IgD-negative memory B cell (primary cell): Measurements from ENCODE around the gene PUS10. TPM values are rescaled to one million over a fixed set of nuclear protein-coding genes. Genes with fewer than 3 reads are reported as not detected.

Experiments
- H3K27ac Mint-ChIP-seq, 3 donors: one replicate each; pipeline ENCODE4 v1.8.0; 2020 to 2022; ENCODE audit warnings: mild to moderate bottlenecking in 3 of 3, mixed read lengths in 3 of 3, moderate library complexity in 1 of 3
- H3K27me3 Mint-ChIP-seq: one replicate; pipeline ENCODE4 v1.8.0; 2021; ENCODE audit warnings: mixed read lengths
- H3K36me3 Mint-ChIP-seq: one replicate; pipeline ENCODE4 v1.8.0; 2020; ENCODE audit warnings: mild to moderate bottlenecking, mixed read lengths
- H3K4me1 Mint-ChIP-seq, 3 donors: one replicate each; pipeline ENCODE4 v1.8.0; 2020 to 2022; ENCODE audit warnings: mixed read lengths in 3 of 3, mild to moderate bottlenecking in 1 of 3
- H3K4me3 Mint-ChIP-seq, 4 donors: one replicate each; pipeline ENCODE4 v1.8.0; 2020 to 2022; ENCODE audit warnings: mild to moderate bottlenecking in 4 of 4, mixed read lengths in 4 of 4, moderate library complexity in 3 of 4
- H3K9me3 Mint-ChIP-seq, 3 donors: one replicate each; pipeline ENCODE4 v1.8.0; 2020 to 2021; ENCODE audit warnings: mixed read lengths in 3 of 3, mild to moderate bottlenecking in 1 of 3
- polyA plus RNA-seq: library from polyadenylated mRNA; unstranded; fragments of 300-500 nt; fragmentation: Illumina TruSeq; gene quantifications from one replicate; pipeline ENCODE4 v1.2.3, GENCODE V29; 2021

PUS10 gene
- polyA plus RNA-seq, 1 donor from 2014 or later, result 6.8 TPM

DNA sequence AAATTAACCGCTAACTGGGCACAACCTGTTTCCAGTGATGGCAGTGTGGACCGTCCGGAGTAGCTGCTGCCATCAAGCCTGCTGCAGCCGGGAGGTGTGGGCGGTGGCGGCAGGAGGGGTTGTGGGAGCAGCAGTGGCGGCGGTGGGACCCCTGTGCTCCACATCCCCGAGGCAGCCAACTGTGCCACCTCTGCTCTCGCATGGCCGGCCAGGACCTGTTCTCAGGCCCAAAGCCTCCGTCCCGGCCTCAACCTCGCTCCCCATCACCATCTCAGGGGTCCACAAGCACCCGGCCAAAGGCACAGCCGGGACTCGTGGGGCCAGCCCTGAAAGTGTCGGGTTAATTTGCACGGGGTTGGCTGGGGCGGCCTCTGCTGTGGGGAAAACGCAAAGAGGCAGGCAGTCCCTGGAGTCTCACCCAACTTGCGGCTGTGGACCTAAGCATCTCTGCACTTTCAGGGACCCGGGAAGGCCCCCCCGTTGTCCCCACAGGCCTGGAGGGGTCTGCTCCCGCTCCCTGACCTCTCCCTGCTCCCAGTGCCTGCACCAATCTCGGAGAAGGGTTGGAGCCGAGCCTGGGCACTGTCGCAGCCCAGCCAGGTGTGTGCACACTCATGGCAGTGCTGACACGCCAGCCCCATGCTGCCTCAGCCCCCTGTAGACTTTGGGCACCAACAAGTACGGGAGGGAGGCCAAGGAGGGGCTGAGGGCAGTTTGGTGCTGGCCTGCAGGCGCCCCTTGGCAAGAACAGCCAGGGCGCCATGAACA is 45.0 kb downstream of the PUS10 start:
- H3K27ac Mint-ChIP-seq, result peak overlapping the region; percentile 90 to 94 (median 93)
- no peaks in the 10 kb centered on the region for H3K9me3 Mint-ChIP-seq
- no peaks in the 10 kb centered on the region for H3K27me3 Mint-ChIP-seq
- H3K4me3 Mint-ChIP-seq, result peak overlapping the region; percentile 71 to 87 (median 80)
- peaks cover 45 to 59% (median 51%) of the 10 kb centered on the region in 3 donors for H3K4me1 Mint-ChIP-seq
- H3K36me3 Mint-ChIP-seq, result no peaks in the 10 kb centered on the region

DNA sequence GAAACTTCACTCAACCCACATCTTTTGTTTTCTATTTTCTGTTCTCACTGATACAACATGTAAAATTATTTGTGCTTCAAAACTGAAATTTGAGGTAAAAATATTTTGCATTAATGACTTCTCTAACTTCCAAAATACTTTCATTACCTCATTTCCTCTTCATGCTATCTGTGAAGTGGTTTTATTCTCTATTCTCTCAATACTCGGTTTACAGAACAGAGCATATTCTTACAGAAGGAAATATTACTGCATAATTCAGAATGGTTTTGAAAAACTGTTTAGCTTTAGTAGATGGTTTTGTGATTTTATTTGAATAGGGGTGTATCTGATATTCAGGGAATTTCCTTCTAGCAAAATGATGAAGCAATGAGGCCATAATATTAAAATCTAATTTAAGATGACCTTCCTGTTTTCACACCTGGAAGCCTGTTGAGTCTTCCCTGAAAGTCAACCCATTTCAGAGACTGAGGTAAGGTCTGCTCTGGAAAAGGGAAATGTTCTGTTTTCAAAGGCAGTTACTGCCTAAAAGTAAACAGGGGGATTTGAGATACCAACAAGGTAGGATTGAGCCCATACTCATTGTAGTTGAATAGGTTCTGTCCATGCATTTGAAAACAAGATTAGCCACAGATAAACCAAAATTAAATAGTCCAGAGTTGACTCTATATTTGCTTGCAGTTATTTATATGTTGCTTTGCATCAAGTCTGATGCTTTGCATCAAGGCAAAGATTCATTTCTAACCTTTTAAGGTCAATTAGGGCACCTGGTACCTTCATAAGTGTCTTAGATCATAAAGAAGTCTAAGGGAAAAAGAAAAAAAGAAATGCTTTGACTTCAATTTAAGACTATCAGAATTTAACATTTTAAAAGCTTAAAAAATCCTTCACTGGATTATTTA is 51.3 kb downstream of the PUS10 start:
- H3K27me3 Mint-ChIP-seq, result peaks cover 2% of the 10 kb centered on the region
- H3K4me1 Mint-ChIP-seq, result peaks cover 43 to 55% (median 47%) of the 10 kb centered on the region in 3 donors
- peaks cover 6% of the 10 kb centered on the region for H3K36me3 Mint-ChIP-seq
- peak overlapping the region; percentile 28 to 93 (median 82) for H3K27ac Mint-ChIP-seq
- peaks cover 0 to 5% (median 0%) of the 10 kb centered on the region in 3 donors for H3K9me3 Mint-ChIP-seq
- peak overlapping the region; percentile 77 to 94 (median 86) for H3K4me3 Mint-ChIP-seq

DNA sequence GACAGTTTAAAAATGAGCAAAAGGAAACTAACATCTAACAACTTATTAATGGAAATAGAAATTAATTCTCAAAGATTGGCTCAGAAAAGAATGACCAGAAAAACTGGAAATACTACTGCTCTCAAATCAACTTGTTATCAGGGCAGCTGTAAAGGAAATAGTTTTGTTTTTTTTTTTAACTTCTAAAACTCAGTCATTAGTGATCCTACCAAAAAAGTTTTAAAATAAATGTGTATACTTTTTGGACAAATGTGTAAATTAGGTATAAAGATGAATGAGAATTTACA is 52.6 kb downstream of the PUS10 start:
- Mint-ChIP-seq H3K27ac (peak overlapping the region in 2 of 3 donors; percentile 56 to 76), H3K4me1 (peaks cover 37 to 49% (median 41%) of the 10 kb centered on the region in 3 donors), H3K9me3 (peaks cover 0 to 5% (median 0%) of the 10 kb centered on the region in 3 donors), H3K27me3 (peaks cover 2% of the 10 kb centered on the region), H3K4me3 (peak overlapping the region in 3 of 4 donors; percentile 22 to 54 (median 47)), H3K36me3 (peaks cover 7% of the 10 kb centered on the region)

DNA sequence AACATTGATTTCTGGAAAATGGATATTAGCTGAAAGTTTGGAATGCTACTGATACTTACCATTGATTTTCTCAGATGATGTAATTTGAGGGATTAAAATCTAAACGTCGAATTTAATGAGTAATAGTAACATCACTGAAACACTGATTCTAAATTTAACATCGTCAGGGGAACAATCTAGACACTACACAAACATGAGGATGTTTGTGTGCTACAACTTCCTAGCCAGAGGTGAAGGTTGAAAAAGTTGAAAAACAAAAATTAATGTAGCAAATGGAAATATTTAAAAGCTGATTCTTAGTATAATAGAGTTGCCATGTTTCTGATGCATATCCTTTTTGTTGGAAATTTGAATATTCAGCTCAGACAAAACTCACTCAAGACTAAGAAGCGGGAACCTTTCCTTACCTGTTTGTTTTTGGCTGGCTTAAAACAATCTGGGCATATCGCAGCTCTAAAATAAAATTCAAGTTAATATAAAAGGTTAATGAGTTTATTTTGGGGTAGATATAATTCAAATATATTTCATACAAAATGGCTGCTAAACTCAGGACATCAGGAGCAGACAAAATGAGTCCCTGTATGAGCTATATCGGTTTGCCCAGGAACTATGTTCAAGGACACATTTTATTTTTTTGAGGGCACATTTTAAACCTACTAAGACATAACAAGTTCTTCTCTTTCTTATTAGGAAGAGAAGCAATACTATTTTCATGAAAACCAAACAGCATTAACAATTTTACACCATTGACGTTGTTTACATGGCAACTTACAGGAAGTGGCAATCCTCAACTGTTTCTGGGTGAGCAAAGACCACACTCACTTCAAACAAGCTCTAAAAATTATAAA is 53.2 kb downstream of the PUS10 start:
- peak overlapping the region in 3 of 4 donors; percentile 22 to 54 (median 47) for H3K4me3 Mint-ChIP-seq
- peaks cover 2% of the 10 kb centered on the region for H3K27me3 Mint-ChIP-seq

DNA sequence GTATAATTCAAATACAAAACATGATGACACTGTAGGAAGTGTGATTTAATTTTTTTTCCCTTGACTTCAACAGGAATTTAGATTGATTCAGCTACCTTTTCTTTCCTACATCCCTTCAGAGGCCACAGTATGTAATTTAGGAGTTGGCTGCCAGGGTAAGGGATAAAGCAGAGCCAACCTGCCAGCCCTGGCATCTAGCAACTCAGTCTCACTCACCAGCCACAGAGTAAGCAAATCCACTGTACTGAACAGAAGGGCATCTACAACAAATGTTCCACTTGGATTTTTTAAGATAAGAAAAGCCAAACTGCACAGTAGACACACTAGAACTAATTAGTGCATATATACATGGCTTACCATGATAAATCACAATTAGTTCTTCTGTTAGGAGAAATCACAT is 54.9 kb downstream of the PUS10 start:
- Mint-ChIP-seq H3K27me3 (peaks cover 2% of the 10 kb centered on the region), H3K9me3 (peaks cover 0 to 5% (median 0%) of the 10 kb centered on the region in 3 donors), H3K4me3 (no peak overlapping the region), H3K36me3 (peaks cover 10% of the 10 kb centered on the region), H3K4me1 (peaks cover 27 to 36% (median 28%) of the 10 kb centered on the region in 3 donors), H3K27ac (peak overlapping the region in 2 of 3 donors; percentile 16 to 81)

More for the DNA sequence above, 53.2 kb downstream of the PUS10 start:
- peaks cover 0 to 5% (median 0%) of the 10 kb centered on the region in 3 donors for H3K9me3 Mint-ChIP-seq
- H3K27ac Mint-ChIP-seq, result peak overlapping the region; percentile 56 to 76 (median 67)
- H3K4me1 Mint-ChIP-seq, result peaks cover 37 to 47% (median 41%) of the 10 kb centered on the region in 3 donors
- peaks cover 9% of the 10 kb centered on the region for H3K36me3 Mint-ChIP-seq

DNA sequence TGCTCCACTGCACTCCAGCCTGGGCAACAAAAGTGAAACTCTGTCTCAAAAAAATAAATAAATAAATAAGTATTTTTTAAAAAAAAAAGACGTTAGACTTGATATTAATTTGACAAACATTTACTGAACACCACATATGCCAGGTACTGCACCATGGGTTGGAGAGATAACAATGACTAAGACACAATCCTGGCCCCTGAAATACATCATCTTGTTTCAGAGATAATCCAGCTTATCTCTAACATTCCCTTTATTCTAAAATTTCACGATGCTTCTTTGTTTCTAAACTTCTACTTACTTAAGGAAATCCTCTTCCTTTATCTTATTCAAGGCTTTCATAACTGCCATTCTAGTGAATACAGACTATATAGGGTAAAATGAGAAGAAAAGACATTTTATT is 55.5 kb downstream of the PUS10 start:
- no peak overlapping the region for H3K4me3 Mint-ChIP-seq
- H3K36me3 Mint-ChIP-seq, result peaks cover 12% of the 10 kb centered on the region
- H3K27ac Mint-ChIP-seq, result peak overlapping the region in 2 of 3 donors; percentile 16 to 81
- peaks cover 2% of the 10 kb centered on the region for H3K27me3 Mint-ChIP-seq
- peaks cover 0 to 5% (median 0%) of the 10 kb centered on the region in 3 donors for H3K9me3 Mint-ChIP-seq
- H3K4me1 Mint-ChIP-seq, result peaks cover 20 to 29% (median 21%) of the 10 kb centered on the region in 3 donors

DNA sequence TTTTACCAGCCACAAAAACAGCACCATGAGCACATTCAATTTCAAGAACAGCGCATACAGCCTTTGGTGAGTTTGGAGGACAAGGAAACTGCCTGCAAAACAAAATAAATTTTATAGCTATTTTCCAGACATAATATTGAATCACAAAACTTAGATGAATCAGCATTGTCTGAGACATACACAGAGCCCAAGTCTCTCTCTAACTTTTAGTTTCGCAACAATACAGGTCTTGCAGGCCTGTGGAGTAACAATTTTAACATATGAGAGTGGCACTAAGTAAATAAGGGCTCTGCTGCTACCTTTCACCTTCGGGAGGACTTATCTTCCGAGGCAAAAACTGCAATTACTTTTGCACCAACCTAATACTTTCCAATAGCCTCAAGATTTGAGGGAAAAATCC is 56.6 kb downstream of the PUS10 start:
- Mint-ChIP-seq H3K4me1 (peaks cover 11 to 20% (median 12%) of the 10 kb centered on the region in 3 donors), H3K4me3 (no peak overlapping the region), H3K27ac (no peak overlapping the region), H3K27me3 (no peaks in the 10 kb centered on the region), H3K9me3 (peaks cover 0 to 5% (median 0%) of the 10 kb centered on the region in 3 donors), H3K36me3 (peaks cover 13% of the 10 kb centered on the region)

DNA sequence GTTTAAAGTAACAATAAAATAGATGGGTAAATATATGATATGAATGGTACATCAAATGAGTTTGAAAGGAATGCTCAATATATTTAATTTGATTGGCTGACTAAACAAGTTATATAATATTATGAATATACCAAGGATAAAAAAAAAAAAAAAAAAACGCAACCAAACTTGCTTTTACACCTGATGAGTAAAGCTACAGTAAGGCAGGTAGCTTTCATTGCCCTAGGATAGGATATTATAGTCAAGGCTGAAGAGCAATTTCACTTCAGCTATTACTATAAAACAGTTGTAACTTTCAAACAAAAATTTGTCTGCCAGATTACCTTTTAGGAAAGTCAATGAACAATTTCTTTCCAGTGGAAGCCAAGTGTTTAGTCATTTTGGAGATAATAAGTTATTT is 57.3 kb downstream of the PUS10 start:
- H3K27me3 Mint-ChIP-seq, result no peaks in the 10 kb centered on the region
- peaks cover 11% of the 10 kb centered on the region for H3K36me3 Mint-ChIP-seq
- no peak overlapping the region for H3K4me3 Mint-ChIP-seq
- H3K4me1 Mint-ChIP-seq, result peaks cover 7 to 14% (median 9%) of the 10 kb centered on the region in 3 donors
- H3K9me3 Mint-ChIP-seq, result peaks cover 0 to 5% (median 0%) of the 10 kb centered on the region in 3 donors
- H3K27ac Mint-ChIP-seq, result no peak overlapping the region

DNA sequence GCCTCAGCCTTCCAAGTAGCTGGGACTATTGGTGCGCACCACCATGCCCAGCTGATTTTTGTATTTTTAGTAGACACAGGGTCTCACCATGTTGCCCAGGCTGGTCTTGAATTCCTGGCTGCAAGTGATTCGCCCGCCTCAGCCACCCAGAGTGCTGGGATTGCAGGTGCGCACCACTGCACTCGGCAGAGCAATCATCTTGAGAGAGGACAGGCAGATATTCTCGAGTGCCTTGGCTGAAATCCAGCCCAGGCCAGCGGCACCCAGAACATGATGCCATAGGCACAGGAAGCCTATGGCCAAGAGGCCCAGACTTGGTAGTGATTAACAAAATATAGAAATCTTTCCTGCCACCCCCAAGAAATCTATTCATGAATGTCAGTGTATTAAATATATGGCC is 58.6 kb downstream of the PUS10 start:
- peaks cover 0 to 3% (median 0%) of the 10 kb centered on the region in 3 donors for H3K9me3 Mint-ChIP-seq
- H3K27ac Mint-ChIP-seq, result no peak overlapping the region
- H3K27me3 Mint-ChIP-seq, result no peaks in the 10 kb centered on the region
- H3K4me3 Mint-ChIP-seq, result no peak overlapping the region
- peaks cover 3 to 7% (median 5%) of the 10 kb centered on the region in 3 donors for H3K4me1 Mint-ChIP-seq
- H3K36me3 Mint-ChIP-seq, result peaks cover 11% of the 10 kb centered on the region

DNA sequence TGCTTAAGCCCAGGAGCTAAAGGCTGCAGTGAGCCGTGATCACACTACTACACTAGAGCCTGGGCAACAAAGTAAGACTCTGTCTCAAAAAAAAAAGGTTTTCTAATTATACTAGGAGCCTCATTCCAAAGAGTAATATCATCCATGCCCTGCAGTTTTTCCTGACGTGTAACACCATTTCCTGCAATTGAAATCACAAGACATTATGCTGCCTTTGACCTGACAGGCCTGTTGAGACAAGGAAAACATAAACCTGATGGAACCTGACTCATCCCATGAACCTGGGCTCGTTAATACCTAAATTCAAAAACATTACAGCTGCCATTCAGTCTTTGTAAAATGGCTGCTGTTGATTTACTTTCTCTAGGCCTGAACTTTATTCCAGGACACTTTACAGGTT is 59.3 kb downstream of the PUS10 start:
- H3K27me3 Mint-ChIP-seq, result no peaks in the 10 kb centered on the region
- H3K27ac Mint-ChIP-seq, result peak overlapping the region in 1 of 3 donors; percentile 53
- H3K9me3 Mint-ChIP-seq, result no peaks in the 10 kb centered on the region
- no peak overlapping the region for H3K4me3 Mint-ChIP-seq
- peaks cover 11% of the 10 kb centered on the region for H3K36me3 Mint-ChIP-seq
- peaks cover 0 to 7% (median 2%) of the 10 kb centered on the region in 3 donors for H3K4me1 Mint-ChIP-seq

DNA sequence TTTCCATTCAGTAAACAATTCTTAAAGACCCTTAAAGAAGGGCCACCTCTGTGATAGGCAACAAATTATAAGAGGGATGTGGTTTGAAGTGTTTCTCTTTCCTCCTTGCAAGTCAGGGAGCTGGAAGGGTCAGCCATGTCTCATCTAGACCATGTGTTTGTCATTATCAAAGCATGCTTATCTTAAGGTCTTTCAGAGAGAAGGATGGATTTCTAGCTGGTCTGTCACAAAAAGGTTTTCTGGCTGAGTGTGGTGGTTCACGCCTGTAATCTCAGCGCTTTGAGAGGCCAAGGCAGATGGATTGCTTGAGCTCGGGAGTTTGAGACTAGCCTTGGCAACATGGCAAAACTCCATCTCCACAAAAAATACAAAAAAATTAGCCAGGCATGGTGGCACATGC is 59.7 kb downstream of the PUS10 start:
- Mint-ChIP-seq H3K36me3 (peaks cover 9% of the 10 kb centered on the region), H3K9me3 (no peaks in the 10 kb centered on the region), H3K4me1 (peaks cover 0 to 7% (median 2%) of the 10 kb centered on the region in 3 donors), H3K27ac (peak overlapping the region in 1 of 3 donors; percentile 53), H3K27me3 (no peaks in the 10 kb centered on the region), H3K4me3 (no peak overlapping the region)

DNA sequence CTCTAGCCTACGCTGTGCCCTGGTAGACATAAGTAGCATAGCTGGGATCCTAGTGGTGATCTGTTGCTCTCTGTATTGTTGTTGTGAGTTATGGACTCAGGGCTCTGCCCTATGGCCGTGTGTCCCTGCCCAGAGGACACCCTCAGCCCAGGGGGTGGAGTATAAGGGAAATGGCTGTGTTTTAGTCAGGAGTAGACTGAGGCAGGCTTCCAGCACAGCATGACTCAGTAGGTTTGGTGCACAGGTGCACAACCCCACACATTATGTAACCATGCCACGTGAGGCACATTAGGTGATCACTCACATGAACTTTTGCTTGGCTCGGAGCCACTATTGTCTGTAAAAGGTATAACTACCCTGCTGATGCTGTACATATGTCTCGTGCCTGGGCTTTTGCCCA is 60.4 kb downstream of the PUS10 start:
- no peaks in the 10 kb centered on the region for H3K9me3 Mint-ChIP-seq
- H3K27ac Mint-ChIP-seq, result no peak overlapping the region
- no peaks in the 10 kb centered on the region for H3K27me3 Mint-ChIP-seq
- H3K36me3 Mint-ChIP-seq, result peaks cover 11% of the 10 kb centered on the region
- no peak overlapping the region for H3K4me3 Mint-ChIP-seq
- peaks cover 0 to 1% (median 0%) of the 10 kb centered on the region in 3 donors for H3K4me1 Mint-ChIP-seq

DNA sequence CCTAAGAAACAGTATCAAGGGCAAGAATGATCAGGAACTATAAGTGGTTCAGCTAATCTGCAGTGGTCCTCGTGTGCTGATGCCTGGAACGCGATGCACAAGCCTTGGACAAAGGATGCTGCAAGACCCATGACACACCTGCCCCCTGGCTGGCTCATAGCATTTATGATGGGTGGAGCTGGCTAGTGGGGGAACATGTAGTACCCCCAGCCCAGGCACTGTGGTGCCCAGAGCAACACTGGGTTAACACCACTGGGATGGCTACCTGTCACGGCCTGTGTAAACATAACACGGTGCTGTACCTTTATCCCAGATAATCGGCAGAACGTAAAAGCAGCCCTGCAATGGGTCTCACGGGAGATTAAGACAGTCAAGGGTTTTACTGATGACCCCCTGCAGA is 60.8 kb downstream of the PUS10 start:
- peak overlapping the region in 1 of 3 donors; percentile 36 for H3K27ac Mint-ChIP-seq
- no peaks in the 10 kb centered on the region for H3K27me3 Mint-ChIP-seq
- peak overlapping the region in 1 of 4 donors; percentile 21 for H3K4me3 Mint-ChIP-seq
- H3K9me3 Mint-ChIP-seq, result no peaks in the 10 kb centered on the region
- peaks cover 11% of the 10 kb centered on the region for H3K36me3 Mint-ChIP-seq
- no peaks in the 10 kb centered on the region for H3K4me1 Mint-ChIP-seq

DNA sequence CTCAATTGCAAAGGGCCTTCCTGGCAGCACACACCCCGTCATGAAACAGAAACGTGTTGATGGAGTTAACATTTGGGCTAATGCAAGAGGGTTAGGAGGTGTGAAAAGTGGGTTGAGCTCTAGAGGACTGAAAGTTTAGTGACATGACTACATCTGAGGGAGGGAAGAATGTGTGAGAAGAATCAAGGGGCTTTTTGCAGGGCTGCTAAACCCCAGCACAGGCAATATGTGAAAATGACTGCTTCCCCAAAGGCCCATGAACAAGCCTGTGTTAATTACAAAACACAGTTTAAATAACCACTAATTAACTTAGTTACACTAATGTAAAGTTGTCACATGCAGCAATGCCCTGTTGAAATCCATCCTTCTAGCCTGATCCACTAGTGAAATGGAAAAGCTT is 63.9 kb downstream of the PUS10 start:
- no peaks in the 10 kb centered on the region for H3K9me3 Mint-ChIP-seq
- H3K4me3 Mint-ChIP-seq, result no peak overlapping the region
- no peaks in the 10 kb centered on the region for H3K27me3 Mint-ChIP-seq
- peaks cover 0 to 1% (median 0%) of the 10 kb centered on the region in 3 donors for H3K4me1 Mint-ChIP-seq
- H3K27ac Mint-ChIP-seq, result peak overlapping the region in 1 of 3 donors; percentile 8
- peaks cover 11% of the 10 kb centered on the region for H3K36me3 Mint-ChIP-seq
